ENCODE measurements around the gene CA5A. TPM values are rescaled to one million over a fixed set of nuclear protein-coding genes. Genes with fewer than 3 reads are reported as not detected.

Gene CA5A
- total RNA-seq, 2 donors from 2014 or later: not detected

GRCh38 chr16:87848676-87849345 lies 87.5 kb downstream of the CA5A start:
- peaks cover 3% of the 10 kb centered on the region for H3K4me1 ChIP-seq
- no peaks in the 10 kb centered on the region for H3K27me3 ChIP-seq
- no peak for TF ChIP-seq CTCF (IDR thresholded peaks at IDR 0.05)
- no peaks in the 10 kb centered on the region for H3K36me3 ChIP-seq
- H3K9me3 ChIP-seq: no peaks in the 10 kb centered on the region
- DNase-seq: no peak
- no peak overlapping the region for H3K27ac ChIP-seq
- H3K9ac ChIP-seq (ENCODE audit: low read depth in 2 of 2, low read length in 2 of 2): peak overlapping the region in 1 of 2 donors; percentile 24
- no peak overlapping the region for H3K4me3 ChIP-seq
- intact Hi-C loops (cut with DNase I): no loop called here

- no peak for DNase-seq
- H3K27ac ChIP-seq: no peak overlapping the region
- H3K4me3 ChIP-seq: no peak overlapping the region
- TF ChIP-seq CTCF (IDR thresholded peaks at IDR 0.05): no peak
- H3K27me3 ChIP-seq: no peaks in the 10 kb centered on the region
- no peaks in the 10 kb centered on the region for H3K9me3 ChIP-seq
- H3K4me1 ChIP-seq: no peaks in the 10 kb centered on the region
- intact Hi-C loops (cut with DNase I): no loop called here
- H3K9ac ChIP-seq (ENCODE audit: low read depth in 2 of 2, low read length in 2 of 2): no peak overlapping the region
- no peaks in the 10 kb centered on the region for H3K36me3 ChIP-seq
Measured at GRCh38 chr16:87847785-87848675, 88.3 kb downstream of the CA5A start.

GRCh38 chr16:87847467-87847784 lies 88.9 kb downstream of the CA5A start:
- Histone ChIP-seq H3K27ac (no peak overlapping the region), H3K36me3 (no peaks in the 10 kb centered on the region), H3K9ac (ENCODE audit: low read depth in 2 of 2, low read length in 2 of 2) (no peak overlapping the region), H3K4me1 (no peaks in the 10 kb centered on the region), H3K27me3 (no peaks in the 10 kb centered on the region), H3K4me3 (no peak overlapping the region), H3K9me3 (no peaks in the 10 kb centered on the region)
- intact Hi-C loops (cut with DNase I): no loop called here
- no peak for DNase-seq
- TF ChIP-seq CTCF (IDR thresholded peaks at IDR 0.05): no peak

- no peak overlapping the region for H3K9ac ChIP-seq (ENCODE audit: low read depth in 2 of 2, low read length in 2 of 2)
- no peak for DNase-seq
- intact Hi-C loops (cut with DNase I): no loop called here
- no peaks in the 10 kb centered on the region for H3K36me3 ChIP-seq
- H3K4me1 ChIP-seq: no peaks in the 10 kb centered on the region
- H3K9me3 ChIP-seq: no peaks in the 10 kb centered on the region
- no peak overlapping the region for H3K27ac ChIP-seq
- H3K27me3 ChIP-seq: no peaks in the 10 kb centered on the region
- no peak for TF ChIP-seq CTCF (IDR thresholded peaks at IDR 0.05)
- no peak overlapping the region for H3K4me3 ChIP-seq
Measured at GRCh38 chr16:87846705-87847466, 89.4 kb downstream of the CA5A start.

GRCh38 chr16:87845807-87846619 lies 90.3 kb downstream of the CA5A start:
- no peak for TF ChIP-seq CTCF (IDR thresholded peaks at IDR 0.05)
- Histone ChIP-seq H3K27ac (no peak overlapping the region), H3K4me3 (no peak overlapping the region), H3K27me3 (no peaks in the 10 kb centered on the region), H3K36me3 (no peaks in the 10 kb centered on the region), H3K9me3 (no peaks in the 10 kb centered on the region), H3K4me1 (no peaks in the 10 kb centered on the region), H3K9ac (ENCODE audit: low read depth in 2 of 2, low read length in 2 of 2) (no peak overlapping the region)
- intact Hi-C loops (cut with DNase I): no loop called here
- DNase-seq: no peak
